Anterior cingulate cortex (tissue), 58 donors: Measurements from ENCODE around the gene CAMK1G.

Experiments
- DNase-seq, 58 donors: peaks; one replicate each; lab custom pipeline; 2025; lab: John Stamatoyannopoulos, UW

The CAMK1G gene

DNA sequence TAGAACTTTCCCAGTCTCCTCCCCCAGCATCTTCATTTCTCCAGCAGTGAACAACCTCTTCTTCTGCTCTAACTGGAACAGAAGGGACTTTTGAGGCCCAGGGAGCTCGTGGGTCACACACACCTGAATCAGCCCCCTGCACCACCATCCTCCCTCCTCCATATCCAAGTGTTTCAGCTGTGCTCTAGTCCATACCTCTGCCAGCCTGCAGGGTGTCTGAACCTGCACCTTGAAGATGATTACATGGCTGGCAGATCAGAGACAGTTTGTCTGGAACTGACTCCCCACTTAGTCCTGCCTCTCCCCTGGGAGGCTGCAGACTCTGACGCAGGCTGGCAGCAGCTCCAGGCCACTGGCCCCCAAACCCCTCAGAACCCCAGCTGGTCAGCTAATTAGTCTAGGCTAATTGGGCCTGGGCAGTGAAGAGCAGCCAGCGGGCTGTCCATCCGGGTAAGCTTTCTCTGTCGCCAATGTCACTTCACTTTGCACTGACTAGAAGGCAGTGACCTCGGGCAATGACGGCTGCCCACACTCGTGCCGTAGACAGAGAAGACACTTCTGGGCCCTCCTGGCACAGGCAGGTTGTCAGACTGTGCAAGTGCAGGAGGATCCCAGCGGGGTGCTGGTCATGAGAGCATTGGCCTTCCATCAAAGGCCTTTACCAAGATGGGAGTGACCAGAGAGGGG lies 12.2 kb downstream of the CAMK1G start:
- no peak for DNase-seq

DNA sequence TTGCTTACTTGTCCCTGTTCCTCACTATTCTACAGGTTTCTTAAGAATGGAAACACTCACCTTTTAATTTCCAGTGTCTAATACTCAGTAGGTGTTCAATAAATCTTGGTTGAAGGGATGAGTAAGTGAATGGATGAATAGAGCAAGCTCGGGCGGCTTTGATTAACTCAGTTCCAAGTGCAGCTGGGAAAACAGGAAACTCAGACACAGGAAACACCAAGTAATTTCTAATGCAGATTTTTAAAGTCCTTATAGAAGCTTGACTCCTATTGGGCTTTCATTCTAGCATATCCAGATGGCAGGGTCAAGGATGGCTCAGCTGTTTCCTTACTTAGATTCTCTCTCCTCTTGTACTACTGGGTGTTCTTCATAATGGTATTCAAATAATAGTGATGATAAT lies 14.0 kb downstream of the CAMK1G start:
- no peak for DNase-seq

GRCh38 chr1:209598227-209598626 lies 14.7 kb downstream of the CAMK1G start:
- DNase-seq: no peak

GRCh38 chr1:209600541-209600940 lies 17.0 kb downstream of the CAMK1G start:
- DNase-seq: no peak

DNA sequence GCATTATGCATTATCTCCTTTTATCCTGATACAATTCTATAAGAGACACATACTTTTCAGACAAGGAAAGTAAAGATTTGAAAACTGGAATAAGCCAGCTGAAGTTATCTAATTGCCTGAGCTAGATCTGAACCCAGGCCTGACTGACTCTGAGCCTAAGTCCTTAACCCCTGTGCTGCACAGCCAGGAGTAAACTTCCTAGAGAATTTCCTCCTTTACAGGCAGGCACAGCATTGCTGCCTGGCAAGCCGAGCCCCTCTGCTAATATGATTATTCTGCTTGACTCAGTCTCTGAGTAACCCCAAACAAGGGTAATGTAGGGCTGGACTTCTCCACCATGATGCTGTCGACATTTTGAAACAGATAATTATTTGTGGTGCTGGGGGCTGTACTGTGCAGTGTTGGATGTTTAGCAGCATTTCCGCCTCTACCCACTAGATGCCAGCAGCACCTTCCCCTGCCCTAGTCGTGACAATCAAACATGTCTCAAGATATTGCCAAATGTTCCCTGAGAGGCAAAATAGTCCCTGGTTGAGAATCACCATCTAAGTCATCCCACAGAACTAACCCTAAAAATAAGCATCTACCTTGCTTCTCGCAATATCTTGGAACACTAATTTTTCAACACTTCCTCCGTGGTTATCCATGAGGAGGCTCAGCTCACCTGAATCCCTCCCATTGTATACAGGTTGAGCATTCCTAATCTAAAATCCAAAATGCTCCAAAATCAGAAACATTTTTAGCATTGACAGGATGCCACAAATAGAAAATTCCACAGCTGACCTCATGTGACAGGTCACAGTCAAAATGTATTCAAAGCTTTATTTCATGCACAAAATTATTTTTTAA lies 18.5 kb downstream of the CAMK1G start:
- peak in 37 of 58 donors; percentile 13 to 62 (median 30) for DNase-seq

DNA sequence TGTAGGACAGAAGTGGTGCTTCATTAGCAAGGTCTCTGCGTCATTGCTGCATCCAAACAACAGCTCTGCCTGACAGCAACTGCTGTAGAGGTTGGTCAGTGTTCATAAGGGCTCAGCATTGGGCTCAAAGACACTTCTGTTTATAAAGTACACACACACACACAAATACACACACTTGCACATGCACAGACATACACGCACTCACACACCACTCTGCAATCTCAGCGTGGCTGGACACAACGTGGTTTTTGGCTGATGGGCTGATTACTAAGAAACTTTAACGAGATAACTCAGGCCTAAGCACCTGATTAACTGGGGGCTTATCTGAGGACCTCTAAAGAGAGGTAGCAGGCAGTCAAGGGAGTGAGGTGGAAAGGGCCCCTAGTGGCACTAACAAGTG lies 20.4 kb downstream of the CAMK1G start:
- no peak for DNase-seq

DNA sequence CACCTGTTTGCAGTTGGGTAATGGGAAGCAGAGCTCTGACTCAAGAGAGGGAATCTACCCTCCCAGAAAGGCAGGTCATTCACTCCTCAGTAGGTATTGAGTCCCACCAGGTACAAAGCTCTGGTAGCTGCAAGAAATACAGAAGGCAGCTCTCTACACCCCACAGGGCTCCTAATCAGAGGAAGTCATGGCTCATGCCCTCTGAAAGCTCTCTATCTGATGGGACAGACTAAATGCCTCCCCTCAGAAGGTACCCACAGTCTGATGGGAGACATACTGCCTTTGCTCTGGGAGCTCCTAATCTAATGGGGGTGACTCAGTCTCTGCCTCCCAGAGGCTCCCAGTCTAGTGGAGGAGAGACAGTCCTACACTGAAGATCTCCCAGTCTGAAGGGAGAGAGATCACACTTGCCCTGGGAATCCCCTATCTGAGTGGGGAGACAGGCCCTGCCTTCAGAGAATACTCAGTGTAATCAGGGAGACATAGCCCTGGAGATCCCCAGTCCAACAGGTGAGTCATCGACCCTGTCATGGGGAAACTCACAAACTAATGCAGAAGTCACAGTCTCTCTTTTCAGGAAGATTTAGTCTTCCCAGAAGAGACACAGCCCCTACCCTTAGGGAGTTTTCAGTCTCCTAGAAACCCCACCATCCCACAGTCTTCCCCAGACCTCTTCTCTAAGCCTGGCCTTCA lies 23.7 kb downstream of the CAMK1G start:
- no peak for DNase-seq

DNA sequence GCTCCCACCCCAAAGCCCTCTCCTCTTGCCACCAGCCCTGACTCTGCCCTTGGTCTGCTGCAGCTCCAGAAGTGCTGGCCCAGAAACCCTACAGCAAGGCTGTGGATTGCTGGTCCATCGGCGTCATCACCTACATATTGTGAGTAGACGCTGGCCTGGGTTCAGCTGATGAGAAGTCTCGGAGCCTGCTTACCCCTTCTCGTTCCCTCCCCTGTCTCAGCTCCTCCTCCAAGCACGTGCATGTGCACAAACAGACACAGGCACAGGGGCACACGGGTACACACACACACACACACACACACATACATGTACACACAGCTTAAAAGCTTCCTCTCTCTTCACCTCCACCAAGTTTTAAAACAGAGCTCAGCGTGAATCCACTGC lies 24.3 kb downstream of the CAMK1G start:
- DNase-seq: no peak

DNA sequence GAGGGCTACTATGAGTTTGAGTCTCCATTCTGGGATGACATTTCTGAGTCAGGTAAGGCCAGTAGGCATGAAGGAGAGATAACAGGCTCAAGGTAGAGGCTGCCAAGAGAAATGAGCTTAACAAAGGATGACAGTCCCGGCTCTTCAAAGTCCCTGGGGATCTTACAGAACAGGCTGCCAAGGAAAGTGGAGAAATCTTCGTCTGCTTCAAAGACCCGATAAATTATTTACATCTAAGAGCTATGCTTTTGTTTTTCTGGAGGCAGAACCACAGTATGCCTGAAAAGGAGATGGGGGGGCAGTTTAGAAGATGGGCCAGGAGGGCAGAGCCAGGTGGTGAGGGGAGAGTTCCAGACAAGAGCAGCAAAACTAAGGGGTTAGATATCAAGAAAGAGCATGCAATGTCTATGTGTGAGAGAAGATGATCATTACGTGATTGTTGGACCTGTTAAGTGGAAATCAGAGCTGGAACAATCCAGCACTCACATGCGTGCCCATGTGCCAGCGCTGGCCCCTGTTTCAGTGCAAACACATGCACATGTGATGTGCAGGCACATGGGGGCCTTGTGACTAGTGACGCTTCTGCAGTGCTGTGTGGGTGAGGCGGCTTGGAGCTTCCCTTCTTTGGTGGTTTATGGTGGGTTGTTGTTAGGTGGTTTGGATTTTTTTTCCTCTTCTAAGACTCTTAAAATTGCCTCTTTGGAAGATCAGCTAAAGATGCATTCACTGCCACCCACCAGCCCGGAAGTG lies 25.7 kb downstream of the CAMK1G start:
- peak in 46 of 58 donors; percentile 15 to 84 (median 52) for DNase-seq

GRCh38 chr1:209609791-209610630 lies 26.5 kb downstream of the CAMK1G start:
- DNase-seq: no peak

- no peak for DNase-seq
These were observed 27.1 kb downstream of the CAMK1G start for GRCh38 chr1:209610631-209610905.

GRCh38 chr1:209611771-209612570 lies 28.5 kb downstream of the CAMK1G start:
- no peak for DNase-seq

GRCh38 chr1:209612646-209613399 lies 29.3 kb downstream of the CAMK1G start:
- DNase-seq: no peak

DNA sequence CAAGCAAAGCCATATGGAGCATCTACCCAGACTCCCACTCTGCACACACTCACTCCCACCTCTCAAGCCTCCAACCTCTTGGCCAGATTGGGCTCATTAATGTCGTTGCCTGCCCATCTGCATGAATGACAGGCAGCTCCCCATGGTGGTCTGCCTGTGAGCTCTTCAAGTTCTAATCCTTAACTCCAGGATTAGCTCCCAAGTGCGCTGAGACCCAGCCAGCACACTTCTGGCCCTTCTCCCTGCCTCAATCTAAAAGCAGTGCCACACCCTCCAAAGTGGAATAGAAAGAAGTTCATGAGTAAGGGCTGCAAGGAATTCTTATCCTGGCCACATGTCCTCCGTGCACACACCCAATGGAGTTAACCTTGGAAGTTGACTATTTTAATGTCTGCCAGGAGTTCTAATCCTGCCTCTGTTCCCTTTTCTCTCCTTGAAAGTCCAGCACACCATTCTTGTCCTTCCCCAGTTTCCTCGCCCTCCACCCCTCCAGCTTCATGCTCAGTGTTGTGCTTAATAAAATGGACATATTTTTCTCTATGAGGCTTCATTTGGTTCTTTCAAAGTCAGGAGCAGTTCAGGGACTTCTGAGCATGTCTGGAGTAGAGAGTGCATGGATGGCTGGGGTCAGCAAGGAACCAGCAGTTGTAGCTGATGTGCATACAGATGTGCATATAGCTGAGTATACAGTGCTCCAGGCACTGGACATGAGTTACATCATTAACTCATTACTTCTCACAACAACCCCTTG lies 30.1 kb downstream of the CAMK1G start:
- no peak for DNase-seq

- DNase-seq: no peak
These were observed 30.6 kb downstream of the CAMK1G start for GRCh38 chr1:209614151-209614420.

DNA sequence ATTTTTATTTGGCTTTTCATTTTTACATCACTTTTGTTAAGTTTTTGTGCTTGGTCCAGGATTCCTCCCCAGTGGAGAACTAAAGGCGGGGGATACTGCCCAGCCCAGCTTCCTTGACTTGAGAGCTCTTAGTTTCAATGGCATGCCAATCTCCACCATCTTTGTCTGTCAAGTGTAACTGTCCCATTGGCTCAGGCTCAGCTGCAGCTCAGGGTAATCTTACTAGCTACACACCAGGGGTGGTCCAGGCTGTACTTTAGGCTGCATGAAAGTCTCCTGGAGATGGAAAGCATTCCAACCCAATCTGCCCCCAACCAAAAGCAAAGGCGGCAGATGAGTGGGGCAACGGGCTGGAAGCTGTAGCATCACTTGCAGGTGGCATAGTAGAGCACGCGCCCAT lies 31.4 kb downstream of the CAMK1G start:
- DNase-seq: no peak

DNA sequence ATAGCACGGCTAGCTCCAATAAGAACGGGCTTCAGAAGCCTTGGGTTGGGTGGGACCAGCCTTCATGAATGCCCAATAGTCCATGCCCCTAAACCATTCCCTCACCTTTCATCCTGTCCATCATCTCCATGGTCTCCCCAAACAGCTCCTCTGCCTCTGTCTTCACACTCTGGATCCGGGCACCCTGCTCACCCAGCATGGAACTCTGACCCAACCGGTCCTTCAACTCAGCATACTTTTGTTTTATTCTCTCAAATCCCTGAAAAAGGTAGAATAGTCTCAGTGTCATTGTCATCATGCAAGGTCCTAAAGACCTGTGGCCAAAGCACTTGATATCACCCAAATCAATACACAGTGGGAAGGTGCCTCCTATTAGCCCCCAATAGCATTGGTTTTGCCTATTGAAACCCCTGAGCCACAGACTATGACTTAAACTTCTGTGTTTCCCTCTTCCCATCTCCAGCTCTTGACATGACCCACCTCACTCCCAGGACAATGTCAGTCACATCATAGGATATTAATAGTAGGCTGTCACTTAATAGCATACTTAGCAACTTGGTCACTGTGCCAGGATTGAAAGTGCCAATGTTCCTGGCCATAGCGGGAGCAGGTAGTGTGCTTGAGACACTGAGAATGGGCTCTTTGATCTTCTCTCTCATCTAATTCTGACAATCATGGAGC lies 33.0 kb downstream of the CAMK1G start:
- DNase-seq: no peak
